KOPT-K1 (cell line): ENCODE measurements around the gene CCNL1.
A peak's percentile ranks its signal among the peaks of the same experiment; 100 is the strongest.
"Not testable (repeated sequence)": the region's sequence is repeated elsewhere in the genome, so short reads cannot be mapped to it uniquely, and the experiment has no call there.

ENCODE experiments used
- H3K27ac ChIP-seq: fragments of 200-600 bp; sonication (generic); 2 replicates; pipeline ENCODE4 v1.5.1; 2016; ENCODE audit warnings: antibody characterized with exemption, mild to moderate bottlenecking, low read depth, low read length; ENCODE audit not compliant: poor library complexity, severe bottlenecking
- H3K36me3 ChIP-seq: fragments of 200-600 bp; sonication (generic); 2 replicates; pipeline ENCODE4 v1.5.1; 2017; ENCODE audit warnings: antibody characterized with exemption, mild to moderate bottlenecking, low read length, moderate library complexity; ENCODE audit not compliant: insufficient read depth
- H3K9me3 ChIP-seq: fragments of 200-600 bp; sonication (generic); 2 replicates; pipeline ENCODE4 v1.5.1; 2017; ENCODE audit warnings: antibody characterized with exemption, low read length, mild to moderate bottlenecking; ENCODE audit not compliant: insufficient read depth, poor library complexity, severe bottlenecking

The CCNL1 gene

DNA sequence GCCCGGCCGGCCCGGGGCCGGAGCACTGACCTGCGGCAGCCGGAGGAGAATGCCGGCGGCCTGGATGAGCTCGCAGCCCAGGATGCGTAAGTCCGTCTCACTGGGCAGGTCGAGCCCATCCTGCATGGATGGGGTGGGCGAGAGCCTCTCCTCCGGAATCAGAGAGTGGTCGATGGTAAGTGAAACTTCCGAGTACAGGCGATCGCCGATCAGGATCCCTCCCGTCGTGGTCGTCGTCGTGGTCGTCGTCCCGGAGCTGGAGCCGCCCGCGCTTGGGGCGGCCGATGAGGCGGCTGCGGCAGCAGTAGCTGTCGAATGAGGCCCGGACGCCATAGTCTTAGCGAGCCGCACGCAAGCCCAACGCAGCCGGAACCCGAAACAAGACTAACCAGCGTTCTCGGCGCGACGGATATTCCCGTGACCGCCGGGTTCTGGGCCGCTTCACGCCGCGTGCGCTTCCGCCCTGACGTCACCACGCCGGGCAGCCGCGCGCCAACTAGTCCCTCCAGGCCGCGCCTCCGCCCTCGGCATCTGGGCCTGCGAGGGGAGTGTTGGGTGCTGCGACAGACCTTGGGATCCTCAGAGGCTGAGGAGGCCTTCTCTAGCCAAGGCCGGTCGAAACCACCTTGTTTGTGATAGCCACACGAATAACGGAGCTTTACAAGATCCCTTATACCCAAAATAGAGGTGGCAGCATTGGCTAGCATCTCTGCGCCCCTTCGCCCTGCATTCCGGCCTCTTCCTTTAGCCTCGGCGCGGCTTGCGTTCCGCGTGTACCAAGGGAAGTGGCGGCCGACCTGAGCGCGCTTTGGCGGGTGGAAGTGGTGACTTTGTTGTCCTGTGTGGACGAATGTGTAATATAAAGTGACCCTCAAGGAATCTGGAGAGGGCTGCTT lies at the start of gene CCNL1:
CCNL1 (minus strand) TSS at position 386 of the 896 bp plus-strand sequence; CDS start at position 333, 53 bp downstream.
- peak within 1 kb of the TSS; percentile 99 for H3K27ac ChIP-seq
- peaks cover 42% of the 10 kb centered on the region for H3K36me3 ChIP-seq
- no peaks in the 10 kb centered on the region for H3K9me3 ChIP-seq

DNA sequence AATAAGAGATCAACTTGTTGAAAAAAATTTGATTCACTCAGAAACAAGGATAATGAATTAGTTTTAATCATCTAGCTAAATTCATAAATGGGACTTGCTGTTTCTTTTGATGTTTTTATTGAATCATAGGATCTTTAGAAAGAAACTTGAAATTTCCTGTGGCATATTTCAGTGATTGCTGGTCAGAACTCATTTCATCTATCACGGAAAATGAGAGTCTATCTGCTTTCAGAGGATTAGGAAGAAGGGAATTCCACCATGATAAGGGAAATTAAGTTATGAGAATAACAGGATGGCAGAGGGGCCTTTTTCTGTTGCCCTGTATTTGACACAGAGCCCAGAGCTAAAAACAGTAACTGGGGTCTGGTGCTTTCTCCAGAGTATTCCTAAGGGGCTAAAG lies 44.9 kb upstream of the CCNL1 start:
- no peaks in the 10 kb centered on the region for H3K36me3 ChIP-seq
- H3K27ac ChIP-seq: no peak overlapping the region
- no peaks in the 10 kb centered on the region for H3K9me3 ChIP-seq

DNA sequence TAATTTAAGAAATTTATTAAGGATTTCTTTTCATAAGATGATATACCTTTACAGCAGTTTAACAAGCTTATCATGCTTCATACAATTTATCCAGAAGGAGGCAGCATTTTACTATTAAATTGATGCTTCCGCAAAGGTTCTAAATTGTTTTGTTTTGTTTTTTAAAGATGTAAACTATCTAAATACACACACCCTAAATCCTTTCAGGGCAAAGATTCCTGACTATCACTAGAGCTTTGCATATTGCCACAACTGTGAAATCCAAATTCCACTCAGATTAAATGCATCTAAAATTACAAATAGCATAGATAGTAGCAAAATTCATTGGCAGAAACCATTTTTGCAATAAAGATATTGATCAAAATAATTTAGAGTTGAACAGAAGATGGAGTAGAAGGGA lies 44.5 kb upstream of the CCNL1 start:
- no peaks in the 10 kb centered on the region for H3K36me3 ChIP-seq
- H3K27ac ChIP-seq: no peak overlapping the region
- H3K9me3 ChIP-seq: no peaks in the 10 kb centered on the region

DNA sequence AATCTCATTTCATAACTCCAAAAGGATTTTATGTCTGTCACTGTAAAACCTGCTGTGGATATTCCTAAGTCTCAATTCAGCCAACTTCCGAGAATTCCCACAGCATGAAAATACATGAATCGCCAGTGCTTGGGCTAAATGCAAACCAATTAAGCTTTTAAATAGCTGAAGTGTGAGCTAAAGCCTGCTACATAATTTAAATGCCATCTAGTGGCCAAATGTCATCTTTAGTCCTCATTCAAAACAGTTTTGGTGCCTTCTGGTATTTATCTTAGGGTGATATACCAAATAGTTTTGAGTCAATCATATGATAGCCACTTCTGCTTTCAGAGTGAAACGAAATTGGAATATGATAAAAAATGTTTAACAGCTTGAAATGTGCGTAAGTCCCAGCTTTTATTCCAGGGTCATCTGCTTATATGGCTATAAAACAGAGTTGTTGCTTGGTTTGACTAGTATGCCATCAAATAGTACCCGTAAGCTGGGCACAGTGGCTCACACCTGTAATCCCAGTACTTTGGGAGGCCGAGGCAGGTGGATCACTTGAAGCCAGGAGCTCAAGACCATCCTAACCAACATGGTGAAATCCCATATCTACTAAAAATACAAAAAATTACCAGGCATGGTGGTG lies 41.8 kb upstream of the CCNL1 start:
- Histone ChIP-seq H3K27ac (no peak overlapping the region), H3K9me3 (no peaks in the 10 kb centered on the region)

DNA sequence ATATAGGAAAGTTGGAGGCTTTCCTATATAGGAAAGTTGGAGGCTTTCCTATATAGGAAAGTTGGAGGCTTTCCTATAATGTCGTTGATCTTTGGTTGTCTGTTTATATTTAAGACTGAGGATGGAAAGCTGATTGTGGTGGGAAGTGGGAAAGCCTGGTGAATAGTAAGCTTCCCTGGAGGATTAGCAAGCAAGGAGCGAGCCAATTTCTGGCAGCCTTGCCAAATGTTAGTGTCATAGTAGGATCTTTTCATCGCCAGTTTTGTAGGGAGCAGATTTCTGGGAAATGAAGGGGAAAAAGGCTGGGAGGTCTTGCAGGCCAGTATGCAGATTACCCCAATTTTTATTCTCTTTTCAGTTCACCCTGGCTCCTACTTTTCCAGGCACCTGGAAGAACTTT lies 39.9 kb upstream of the CCNL1 start:
- H3K9me3 ChIP-seq: peaks cover 9% of the 10 kb centered on the region
- H3K27ac ChIP-seq: no peak overlapping the region
- H3K36me3 ChIP-seq: no peaks in the 10 kb centered on the region

More for the DNA sequence above, 41.8 kb upstream of the CCNL1 start:
- H3K36me3 ChIP-seq: no peaks in the 10 kb centered on the region

DNA sequence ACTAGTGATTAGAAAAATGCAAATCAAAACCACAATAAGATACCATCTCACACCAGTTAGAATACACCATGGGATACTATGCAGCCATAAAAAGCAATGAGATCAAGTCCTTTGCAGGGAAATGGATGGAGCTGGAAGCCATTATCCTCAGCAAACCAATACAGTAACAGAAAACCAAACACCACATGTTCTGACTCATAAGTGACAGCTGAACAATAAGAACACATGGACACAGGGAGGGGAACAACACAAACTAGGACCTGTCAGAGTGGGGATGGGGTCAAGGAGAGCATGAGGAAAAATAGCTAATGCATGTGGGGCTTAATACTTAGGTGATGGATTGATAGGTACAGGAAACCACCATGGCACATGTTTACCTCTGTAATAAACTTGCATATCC lies 36.0 kb upstream of the CCNL1 start:
- peaks cover 17% of the 10 kb centered on the region for H3K9me3 ChIP-seq
- H3K36me3 ChIP-seq: no peaks in the 10 kb centered on the region
- H3K27ac ChIP-seq: no peak overlapping the region

DNA sequence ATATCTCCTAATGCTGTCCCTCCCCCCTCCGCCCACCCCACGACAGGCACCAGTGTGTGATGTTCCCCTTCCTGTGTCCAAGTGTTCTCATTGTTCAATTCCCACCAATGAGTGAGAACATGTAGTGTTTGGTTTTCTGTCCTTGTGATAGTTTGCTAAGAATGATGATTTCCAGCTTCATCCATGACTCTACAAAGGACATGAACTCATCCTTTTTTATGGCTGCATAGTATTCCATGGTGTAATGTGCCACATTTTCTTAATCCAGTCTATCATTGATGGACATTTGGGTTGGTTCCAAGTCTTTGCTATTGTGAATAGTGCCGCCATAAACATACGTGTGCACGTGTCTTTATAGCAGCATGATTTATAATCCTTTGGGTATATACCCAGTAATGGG lies 31.2 kb upstream of the CCNL1 start:
- peaks cover 54% of the 10 kb centered on the region for H3K9me3 ChIP-seq
- not testable (repeated sequence) for H3K27ac ChIP-seq, H3K36me3 ChIP-seq

DNA sequence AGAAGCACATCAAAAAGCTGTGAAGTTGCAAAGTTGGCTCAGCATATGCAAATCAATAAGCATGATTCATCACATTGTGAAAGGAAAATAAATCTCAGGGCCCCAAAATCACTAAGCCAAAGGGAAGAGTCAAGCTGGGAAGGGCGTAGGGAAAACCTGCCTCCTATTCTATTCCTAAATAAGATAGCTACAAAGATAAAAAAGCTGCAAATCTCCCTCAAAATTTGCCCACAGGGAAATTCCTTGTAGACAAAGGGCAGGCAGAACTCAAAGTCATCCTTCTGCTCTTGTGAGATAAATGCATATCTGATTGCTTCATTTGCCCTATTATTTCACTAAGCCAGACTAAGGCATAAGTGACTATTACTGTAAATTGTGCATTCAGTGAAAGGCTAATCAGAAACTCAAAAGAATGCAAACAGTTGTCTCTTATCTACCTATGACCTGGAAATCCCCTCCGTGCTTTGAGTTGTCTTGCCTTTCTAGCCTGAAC lies 30.5 kb upstream of the CCNL1 start:
- peaks cover 10% of the 10 kb centered on the region for H3K36me3 ChIP-seq
- peaks cover 54% of the 10 kb centered on the region for H3K9me3 ChIP-seq
- H3K27ac ChIP-seq: no peak overlapping the region

DNA sequence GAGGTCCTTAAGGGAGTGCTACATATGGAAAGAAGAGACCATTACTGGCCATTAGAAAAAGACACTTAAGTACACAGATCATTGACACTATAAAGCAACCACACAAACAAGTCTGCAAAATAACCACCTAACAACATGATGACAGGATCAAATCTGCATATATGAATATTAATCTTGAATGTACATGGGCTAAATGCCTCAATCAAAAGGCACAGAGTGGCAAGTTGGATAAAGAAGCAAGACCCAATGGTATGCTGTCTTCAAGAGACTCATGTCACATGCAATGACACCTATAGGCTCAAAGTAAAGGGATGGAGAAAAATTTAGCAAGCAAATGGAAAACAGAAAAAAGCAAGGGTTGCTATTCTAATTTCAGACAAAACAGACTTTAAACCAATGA lies 28.4 kb upstream of the CCNL1 start:
- no peak overlapping the region for H3K27ac ChIP-seq
- peaks cover 57% of the 10 kb centered on the region for H3K9me3 ChIP-seq
- peaks cover 16% of the 10 kb centered on the region for H3K36me3 ChIP-seq

DNA sequence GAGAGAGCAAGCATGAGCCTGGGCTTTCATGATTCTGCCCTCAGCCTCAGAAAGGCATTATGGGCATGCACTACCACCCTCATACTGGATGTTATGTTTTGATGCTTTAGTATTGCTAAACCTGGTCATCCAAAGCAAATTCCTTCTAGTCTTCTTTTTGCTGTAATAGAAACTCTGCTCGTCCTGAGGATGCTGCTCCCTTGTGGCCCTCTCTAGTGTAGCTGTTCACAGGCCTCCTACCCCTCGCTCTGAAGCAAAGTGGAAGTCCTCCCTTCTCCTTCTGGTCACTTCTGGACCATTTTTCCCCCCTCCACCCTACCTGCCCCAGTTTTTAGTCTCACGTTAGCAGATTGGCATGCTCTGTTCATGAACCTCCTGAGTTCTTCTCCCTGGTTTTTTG lies 22.9 kb upstream of the CCNL1 start:
- peaks cover 22% of the 10 kb centered on the region for H3K36me3 ChIP-seq
- peaks cover 57% of the 10 kb centered on the region for H3K9me3 ChIP-seq
- H3K27ac ChIP-seq: no peak overlapping the region

DNA sequence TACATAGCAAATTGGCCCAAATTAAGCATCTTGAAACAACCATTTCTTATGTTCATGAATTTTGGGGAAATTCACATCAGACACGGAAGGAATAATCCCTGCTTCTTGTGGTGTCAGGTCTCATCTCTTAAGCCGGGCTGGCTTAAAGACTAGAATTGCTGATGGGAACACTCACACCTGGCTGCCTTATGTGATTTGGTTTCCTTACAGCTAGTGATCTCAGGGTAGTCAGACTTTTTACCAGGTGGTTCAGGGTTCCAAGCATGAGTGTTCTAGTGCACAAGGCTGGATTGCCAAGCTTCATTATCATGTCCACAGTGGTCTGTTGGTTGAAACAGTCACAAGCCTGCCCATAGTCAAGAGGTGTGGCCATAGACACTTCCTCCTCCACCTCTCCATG lies 20.3 kb upstream of the CCNL1 start:
- peaks cover 31% of the 10 kb centered on the region for H3K9me3 ChIP-seq
- no peak overlapping the region for H3K27ac ChIP-seq
- H3K36me3 ChIP-seq: peaks cover 14% of the 10 kb centered on the region

DNA sequence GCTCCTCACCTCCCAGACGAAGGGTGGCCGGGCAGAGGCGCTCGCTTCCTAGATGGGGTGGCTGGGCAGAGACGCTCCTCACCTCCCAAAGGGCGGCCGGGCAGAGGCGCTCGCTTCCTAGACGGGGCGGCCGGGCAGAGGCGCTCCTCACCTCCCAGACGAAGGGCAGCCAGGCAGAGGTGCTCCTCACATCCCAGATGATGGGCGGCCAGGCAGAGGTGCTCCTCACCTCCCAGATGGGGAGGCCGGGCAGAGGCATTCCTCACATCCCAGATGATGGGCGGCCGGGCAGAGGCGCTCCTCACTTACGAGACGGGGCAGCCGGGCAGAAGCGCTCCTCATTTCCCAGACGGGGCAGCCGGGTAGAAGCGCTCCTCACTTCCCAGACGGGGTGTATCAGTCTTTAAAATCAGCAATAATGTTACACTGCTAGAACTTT lies 19.4 kb upstream of the CCNL1 start:
- Histone ChIP-seq H3K27ac (no peak overlapping the region), H3K9me3 (peaks cover 27% of the 10 kb centered on the region), H3K36me3 (peaks cover 10% of the 10 kb centered on the region)

DNA sequence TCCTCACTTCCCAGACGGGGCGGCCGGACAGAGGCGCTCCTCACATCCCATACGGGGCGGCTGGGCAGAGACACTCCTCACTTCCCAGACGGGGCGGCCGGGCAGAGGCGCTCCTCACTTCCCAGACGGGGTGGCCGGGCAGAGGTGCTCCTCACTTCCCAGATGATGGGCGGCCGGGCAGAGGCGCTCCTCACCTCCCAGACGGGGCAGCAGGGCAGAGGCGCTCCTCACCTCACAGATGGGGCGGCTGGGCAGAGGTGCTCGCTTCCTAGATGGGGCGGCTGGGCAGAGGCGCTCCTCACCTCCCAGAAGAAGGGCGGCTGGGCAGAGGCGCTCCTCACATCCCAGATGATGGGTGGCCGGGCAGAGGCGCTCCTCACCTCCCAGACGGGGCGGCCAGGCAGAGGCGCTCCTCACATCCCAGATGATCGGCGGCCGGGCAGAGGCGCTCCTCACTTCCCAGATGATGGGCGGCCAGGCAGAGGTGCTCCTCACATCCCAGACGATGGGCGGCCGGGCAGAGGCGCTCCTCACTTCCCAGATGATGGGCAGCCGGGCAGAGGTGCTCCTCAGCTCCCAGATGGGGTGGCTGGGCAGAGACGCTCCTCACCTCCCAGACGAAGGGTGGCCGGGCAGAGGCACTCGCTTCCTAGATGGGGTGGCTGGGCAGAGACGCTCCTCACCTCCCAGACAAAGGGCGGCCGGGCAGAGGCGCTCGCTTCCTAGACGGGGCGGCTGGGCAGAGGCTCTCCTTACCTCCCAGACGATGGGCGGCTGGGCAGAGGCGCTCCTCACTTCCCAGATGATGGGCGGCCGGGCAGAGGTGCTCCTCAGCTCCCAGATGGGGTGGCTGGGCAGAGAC lies 18.8 kb upstream of the CCNL1 start:
- H3K9me3 ChIP-seq: peaks cover 23% of the 10 kb centered on the region
- H3K27ac ChIP-seq, H3K36me3 ChIP-seq: not testable (repeated sequence)

DNA sequence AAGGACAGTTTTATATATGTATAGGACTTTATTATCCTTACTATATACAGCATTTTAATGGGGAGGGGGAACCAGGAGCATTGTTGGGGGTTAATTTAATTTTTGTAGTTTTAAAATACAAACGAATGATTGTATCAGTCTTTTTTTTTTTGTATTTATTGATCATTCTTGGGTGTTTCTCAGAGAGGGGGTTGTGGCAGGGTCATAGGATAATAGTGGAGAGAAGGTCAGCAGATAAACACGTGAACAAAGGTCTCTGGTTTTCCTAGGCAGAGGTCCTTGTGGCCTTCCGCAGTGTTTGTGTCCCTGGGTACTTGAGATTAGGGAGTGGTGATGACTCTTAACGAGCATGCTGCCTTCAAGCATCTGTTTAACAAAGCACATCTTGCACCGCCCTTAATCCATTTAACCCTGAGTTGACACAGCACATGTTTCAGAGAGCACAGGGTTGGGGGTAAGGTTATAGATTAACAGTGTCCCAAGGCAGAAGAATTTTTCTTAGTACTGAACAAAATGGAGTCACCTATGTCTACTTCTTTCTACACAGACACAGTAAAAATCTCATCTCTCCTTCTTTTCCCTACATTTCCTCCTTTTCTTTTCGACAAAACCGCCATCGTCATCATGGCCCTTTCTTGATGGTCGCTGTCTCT lies 18.0 kb upstream of the CCNL1 start:
- H3K27ac ChIP-seq, H3K36me3 ChIP-seq: not testable (repeated sequence)
- peaks cover 19% of the 10 kb centered on the region for H3K9me3 ChIP-seq
